Liver (tissue), 9 donors: ENCODE results near the gene NFATC2. TPM values are rescaled to one million over a fixed set of nuclear protein-coding genes. Genes with fewer than 3 reads are reported as not detected.
A peak's percentile ranks its signal among the peaks of the same experiment; 100 is the strongest.

Source experiments
- DNase-seq: peaks from one replicate; pipeline ENCODE4 v3.0.0-alpha.2; 2017; ENCODE audit warnings: low spot score
- H3K27ac ChIP-seq, 2 donors: one replicate each; pipeline ENCODE4 v1.7.0; 2013; ENCODE audit warnings: inconsistent platforms in 2 of 2, low read length in 2 of 2, control low read depth in 1 of 2, low read depth in 1 of 2, mild to moderate bottlenecking in 1 of 2
- H3K27me3 ChIP-seq, 4 donors: one replicate each; pipeline versions ENCODE4 v1.6.1 to v1.7.0; 2013; ENCODE audit warnings: low read length in 3 of 4, inconsistent platforms in 1 of 4, mild to moderate bottlenecking in 1 of 4, moderate library complexity in 1 of 4; ENCODE audit not compliant: control insufficient read depth in 4 of 4, insufficient read depth in 4 of 4
- H3K36me3 ChIP-seq, 4 donors: one replicate each; pipeline versions ENCODE4 v1.6.1 to v1.7.0; 2013; ENCODE audit warnings: low read length in 3 of 4, mild to moderate bottlenecking in 3 of 4, low read depth in 1 of 4, moderate library complexity in 1 of 4; ENCODE audit not compliant: control insufficient read depth in 4 of 4, insufficient read depth in 3 of 4
- H3K4me1 ChIP-seq, 4 donors: one replicate each; pipeline versions ENCODE4 v1.6.1 to v1.7.0; 2013; ENCODE audit warnings: low read length in 3 of 4, mild to moderate bottlenecking in 3 of 4, moderate library complexity in 1 of 4; ENCODE audit not compliant: control insufficient read depth in 4 of 4, insufficient read depth in 4 of 4
- H3K4me3 ChIP-seq, 3 donors: one replicate each; pipeline versions ENCODE4 v1.6.1 to v1.7.0; 2013; ENCODE audit warnings: low read length in 3 of 3, control low read depth in 1 of 3, low read depth in 1 of 3, mild to moderate bottlenecking in 1 of 3
- H3K9ac ChIP-seq, 2 donors: one replicate each; pipeline ENCODE4 v1.7.0; 2013; ENCODE audit warnings: low read length in 2 of 2, mild to moderate bottlenecking in 2 of 2, moderate library complexity in 2 of 2, control low read depth in 1 of 2, low read depth in 1 of 2
- H3K9me3 ChIP-seq, 4 donors: one replicate each; pipeline versions ENCODE4 v1.6.1 to v1.7.0; 2013; ENCODE audit warnings: low read length in 3 of 4; ENCODE audit not compliant: control insufficient read depth in 4 of 4
- EGR1 ChIP-seq, 2 donors: IDR thresholded peaks; 2 replicates each; pipeline ENCODE4 v1.6.1; 2016 to 2018; ENCODE audit warnings: antibody characterized with exemption in 2 of 2, low read depth in 2 of 2
- FOXA1 ChIP-seq: IDR thresholded peaks from 2 replicates; pipeline ENCODE4 v1.6.1; 2016; ENCODE audit warnings: antibody characterized with exemption
- FOXA2 ChIP-seq: IDR thresholded peaks from 2 replicates; pipeline ENCODE4 v1.6.1; 2016; ENCODE audit warnings: antibody characterized with exemption
- GABPA ChIP-seq, 2 donors: IDR thresholded peaks in 1 of 2; conservative IDR thresholded peaks in 1 of 2; 2 replicates each; pipeline ENCODE4 v1.6.1; 2016; ENCODE audit warnings: antibody characterized with exemption in 2 of 2, mild to moderate bottlenecking in 1 of 2, moderate library complexity in 1 of 2
- HNF4A ChIP-seq, 2 donors: conservative IDR thresholded peaks; 2 replicates each; pipeline ENCODE4 v1.6.1; 2016; ENCODE audit warnings: antibody characterized with exemption in 2 of 2, mild to moderate bottlenecking in 2 of 2
- HNF4G ChIP-seq: IDR thresholded peaks from 2 replicates; pipeline ENCODE4 v1.6.1; 2016; ENCODE audit warnings: antibody characterized with exemption
- JUND ChIP-seq, 2 donors: IDR thresholded peaks; 2 replicates each; pipeline ENCODE4 v1.6.1; 2016; ENCODE audit warnings: antibody characterized with exemption in 2 of 2
- NR2F2 ChIP-seq: IDR thresholded peaks from 2 replicates; pipeline ENCODE4 v1.6.1; 2016; ENCODE audit warnings: antibody characterized with exemption
- RAD21 ChIP-seq, 2 donors: IDR thresholded peaks; 2 replicates each; pipeline ENCODE4 v1.6.1; 2016; ENCODE audit warnings: antibody characterized with exemption in 2 of 2, mild to moderate bottlenecking in 2 of 2
- RXRA ChIP-seq, 2 donors: IDR thresholded peaks; 2 replicates each; pipeline ENCODE4 v1.6.1; 2017 to 2018; ENCODE audit warnings: antibody characterized with exemption in 2 of 2, mild to moderate bottlenecking in 1 of 2
- SP1 ChIP-seq: IDR thresholded peaks from 2 replicates; pipeline ENCODE4 v1.6.1; 2018; ENCODE audit warnings: antibody characterized with exemption, mild to moderate bottlenecking
- TAF1 ChIP-seq: conservative IDR thresholded peaks from 2 replicates; pipeline ENCODE4 v1.6.1; 2016; ENCODE audit warnings: antibody characterized with exemption, mild to moderate bottlenecking
- YY1 ChIP-seq: IDR thresholded peaks from 2 replicates; pipeline ENCODE4 v1.6.1; 2016; ENCODE audit warnings: antibody characterized with exemption, mild to moderate bottlenecking
- WGBS: extraction: QIAGEN DNeasy Blood & Tissue Kit; methylation state at CpG from one replicate; pipeline ENCODE4 v1.1.7; 2013; 5-methylcytosine and 5-hydroxymethylcytosine counted together
- polyA plus RNA-seq, 2 donors: library from polyadenylated mRNA; stranded (reverse) in 1 of 2; unstranded in 1 of 2; fragments of 200-250 nt in 1 of 2; fragments of >200 nt in 1 of 2; fragmentation: Nextera tagmentation in 1 of 2; extraction: Ambion mirVana in 1 of 2; gene quantifications; one replicate each; pipeline versions ENCODE4 v1.2.1 to v1.2.3, GENCODE V29; 2013 to 2015
- total RNA-seq, 2 donors: library from RNA; depleted of rRNA; stranded (reverse); fragments of >200 nt; gene quantifications; one replicate each; pipeline ENCODE4 v1.2.3, GENCODE V29; 2014
- TF ChIP-seq, protein P1 (sequence below): IDR thresholded peaks from 2 replicates; pipeline ENCODE4 v1.6.1; 2016; ENCODE audit warnings: antibody characterized with exemption
- TF ChIP-seq, protein P2 (sequence below): IDR thresholded peaks from 2 replicates; pipeline ENCODE4 v1.6.1; 2016; ENCODE audit warnings: antibody characterized with exemption
- TF ChIP-seq, protein P3 (sequence below): fragments of 150-350 bp; IDR thresholded peaks from 2 replicates; pipeline ENCODE4 v1.5.1; 2017; ENCODE audit warnings: improper control_type of control experiment, low read depth, low read length; ENCODE audit not compliant: missing input control
- donor health status: healthy.
- donor health status: healthy.
- donor health status: healthy.
- donor health status: healthy.
- donor health status: healthy.

The NFATC2 gene
- total and polyA plus RNA-seq, 4 donors, result 1.2 to 6.7 (median 2.6) TPM

DNA sequence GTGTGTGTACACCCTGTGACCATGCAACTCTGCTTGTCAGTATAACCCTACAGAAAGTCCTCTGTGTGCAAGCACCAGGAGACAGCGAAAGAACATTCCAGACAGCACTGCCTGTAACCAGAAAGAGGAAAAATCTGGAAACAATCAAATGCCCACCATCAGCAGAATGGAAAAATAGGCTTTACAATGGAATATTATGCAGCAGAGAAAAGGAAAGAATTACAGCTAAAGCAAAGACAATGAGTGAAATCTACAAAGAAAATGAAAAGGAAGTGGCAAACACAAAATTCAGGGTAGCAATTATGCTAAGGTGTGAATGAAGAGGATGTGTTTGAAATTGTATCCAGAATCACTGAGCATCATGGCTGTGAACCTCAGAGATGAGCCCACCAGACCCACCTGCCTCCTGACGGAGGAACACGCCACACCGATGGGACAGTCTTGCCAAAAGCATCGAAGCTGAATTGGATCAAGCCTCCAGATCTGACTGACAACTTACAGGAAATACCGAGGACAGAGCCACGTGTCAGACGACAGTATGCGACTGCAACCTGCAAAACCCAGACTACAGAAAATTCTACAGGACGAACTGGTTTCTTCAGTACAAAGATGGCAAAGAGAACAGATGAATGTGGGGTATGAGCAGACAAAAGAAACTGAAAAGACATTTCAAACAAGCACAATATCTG, 133.2 kb downstream of the NFATC2 start:
- Histone ChIP-seq H3K4me3 (no peak overlapping the region), H3K27ac (no peak overlapping the region), H3K4me1 (peaks cover 10 to 34% (median 23%) of the 10 kb centered on the region in 4 donors), H3K27me3 (no peaks in the 10 kb centered on the region), H3K9ac (no peak overlapping the region), H3K36me3 (peaks cover 0 to 6% (median 1%) of the 10 kb centered on the region in 4 donors), H3K9me3 (no peaks in the 10 kb centered on the region)
- TF ChIP-seq SP1 (no peak), HNF4A (conservative IDR thresholded peaks at IDR 0.05) (no peak), NR2F2 (no peak), RAD21 (IDR thresholded peaks at IDR 0.05) (no peak), HNF4G (no peak), JUND (IDR thresholded peaks at IDR 0.05) (no peak)
- TF ChIP-seq, protein P1, sequence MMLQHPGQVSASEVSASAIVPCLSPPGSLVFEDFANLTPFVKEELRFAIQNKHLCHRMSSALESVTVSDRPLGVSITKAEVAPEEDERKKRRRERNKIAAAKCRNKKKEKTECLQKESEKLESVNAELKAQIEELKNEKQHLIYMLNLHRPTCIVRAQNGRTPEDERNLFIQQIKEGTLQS, result no peak
- DNase-seq, result no peak
- 80% methylated on average over 10 of the region's 10 CpGs for WGBS

DNA sequence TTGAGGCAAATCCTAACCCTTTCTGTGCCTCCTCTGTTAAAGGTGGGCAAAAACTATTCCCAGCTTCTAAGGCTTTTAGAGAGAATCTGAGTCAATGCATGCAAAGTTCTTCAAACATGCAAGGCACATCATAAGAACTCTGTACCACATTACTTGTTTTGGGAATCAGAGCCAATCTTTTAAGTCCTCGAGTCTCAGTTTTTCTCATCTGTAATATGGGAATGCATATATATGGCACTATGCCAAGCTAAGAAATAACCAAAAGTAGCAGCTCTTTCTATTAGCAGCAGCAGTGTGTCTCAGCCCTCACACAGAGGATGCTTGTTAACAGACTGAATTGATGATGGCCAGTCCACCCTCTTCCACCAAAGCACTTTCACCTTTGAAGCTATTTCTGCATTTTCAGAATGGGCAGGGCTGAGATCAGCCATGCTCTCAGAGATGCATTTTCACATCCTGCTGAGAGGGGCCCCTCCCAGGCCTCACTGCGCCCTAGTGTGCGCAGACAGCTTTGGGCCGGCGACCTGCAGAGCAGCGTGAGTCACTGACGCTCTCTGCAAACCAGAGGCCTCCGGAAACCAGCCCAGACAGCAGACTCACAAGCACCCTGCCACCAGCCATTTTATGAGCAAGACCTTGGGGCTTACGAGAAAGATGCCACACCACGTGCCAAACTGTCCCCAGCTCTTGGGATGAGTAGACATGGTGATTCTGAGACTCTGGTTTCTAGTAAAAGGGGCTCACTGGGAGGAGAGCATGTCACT, 138.0 kb downstream of the NFATC2 start:
- TF ChIP-seq YY1, result no peak
- TF ChIP-seq JUND (IDR thresholded peaks at IDR 0.05), result no peak
- no peak for TF ChIP-seq GABPA (IDR thresholded peaks at IDR 0.05 in 1 of 2, conservative IDR thresholded peaks at IDR 0.05 in 1 of 2)
- TF ChIP-seq EGR1 (IDR thresholded peaks at IDR 0.05; ENCODE audit: low read depth in 2 of 2), result no peak
- TF ChIP-seq FOXA2, result no peak
- no peak for TF ChIP-seq TAF1
- TF ChIP-seq, protein P2, sequence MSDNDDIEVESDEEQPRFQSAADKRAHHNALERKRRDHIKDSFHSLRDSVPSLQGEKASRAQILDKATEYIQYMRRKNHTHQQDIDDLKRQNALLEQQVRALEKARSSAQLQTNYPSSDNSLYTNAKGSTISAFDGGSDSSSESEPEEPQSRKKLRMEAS, result no peak
- no peak for TF ChIP-seq NR2F2
- TF ChIP-seq, protein P1, result no peak
- TF ChIP-seq HNF4G, result no peak
- no peak for TF ChIP-seq RXRA (IDR thresholded peaks at IDR 0.05)
- TF ChIP-seq FOXA1, result no peak
- no peak for TF ChIP-seq HNF4A (conservative IDR thresholded peaks at IDR 0.05)
- no peak for TF ChIP-seq RAD21 (IDR thresholded peaks at IDR 0.05)
- TF ChIP-seq, protein P3, sequence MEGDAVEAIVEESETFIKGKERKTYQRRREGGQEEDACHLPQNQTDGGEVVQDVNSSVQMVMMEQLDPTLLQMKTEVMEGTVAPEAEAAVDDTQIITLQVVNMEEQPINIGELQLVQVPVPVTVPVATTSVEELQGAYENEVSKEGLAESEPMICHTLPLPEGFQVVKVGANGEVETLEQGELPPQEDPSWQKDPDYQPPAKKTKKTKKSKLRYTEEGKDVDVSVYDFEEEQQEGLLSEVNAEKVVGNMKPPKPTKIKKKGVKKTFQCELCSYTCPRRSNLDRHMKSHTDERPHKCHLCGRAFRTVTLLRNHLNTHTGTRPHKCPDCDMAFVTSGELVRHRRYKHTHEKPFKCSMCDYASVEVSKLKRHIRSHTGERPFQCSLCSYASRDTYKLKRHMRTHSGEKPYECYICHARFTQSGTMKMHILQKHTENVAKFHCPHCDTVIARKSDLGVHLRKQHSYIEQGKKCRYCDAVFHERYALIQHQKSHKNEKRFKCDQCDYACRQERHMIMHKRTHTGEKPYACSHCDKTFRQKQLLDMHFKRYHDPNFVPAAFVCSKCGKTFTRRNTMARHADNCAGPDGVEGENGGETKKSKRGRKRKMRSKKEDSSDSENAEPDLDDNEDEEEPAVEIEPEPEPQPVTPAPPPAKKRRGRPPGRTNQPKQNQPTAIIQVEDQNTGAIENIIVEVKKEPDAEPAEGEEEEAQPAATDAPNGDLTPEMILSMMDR, result no peak
- TF ChIP-seq SP1, result no peak
- no peak overlapping the region for H3K9ac ChIP-seq
- H3K27ac ChIP-seq, result peak overlapping the region in 1 of 2 donors; percentile 43
- H3K4me3 ChIP-seq, result no peak overlapping the region
- DNase-seq, result no peak
- H3K27me3 ChIP-seq, result no peaks in the 10 kb centered on the region
- 90% methylated on average over 10 of the region's 10 CpGs for WGBS
- H3K36me3 ChIP-seq, result peaks cover 0 to 5% (median 1%) of the 10 kb centered on the region in 4 donors
- peaks cover 0 to 7% (median 2%) of the 10 kb centered on the region in 4 donors for H3K4me1 ChIP-seq
- no peaks in the 10 kb centered on the region for H3K9me3 ChIP-seq
